ENCODE data around the gene VTI1A. TPM values are rescaled to one million over a fixed set of nuclear protein-coding genes. Genes with fewer than 3 reads are reported as not detected.

VTI1A gene
- total and polyA plus RNA-seq, 4 donors = 5.5 to 26.9 (median 13.1) TPM

DNA sequence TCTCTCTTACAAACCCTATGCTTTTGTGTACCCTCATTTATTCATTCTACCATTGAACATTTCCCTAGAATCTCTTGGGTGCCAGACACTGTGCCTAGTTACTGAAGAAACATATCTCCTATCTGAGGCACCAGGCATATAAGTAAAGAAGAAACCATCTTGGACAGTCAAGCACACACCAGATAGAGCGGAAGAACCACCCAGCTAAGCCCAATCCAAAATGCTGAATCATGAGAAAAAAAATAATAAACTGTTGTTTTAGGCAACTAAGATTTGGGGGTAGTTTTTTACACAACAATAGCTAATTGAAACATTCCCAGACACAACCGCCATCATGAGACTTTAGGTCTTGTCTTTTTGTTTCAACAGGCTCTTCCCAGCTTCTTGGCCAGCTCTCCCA lies 400.8 kb downstream of the VTI1A start:
- Histone ChIP-seq H3K36me3 (ENCODE audit: control insufficient read depth in 4 of 4, insufficient read depth in 3 of 4, low read depth in 1 of 4, low read length in 3 of 4) (no peaks in the 10 kb centered on the region), H3K27me3 (ENCODE audit: control insufficient read depth in 4 of 4, insufficient read depth in 4 of 4, low read length in 3 of 4) (no peaks in the 10 kb centered on the region), H3K4me1 (ENCODE audit: control insufficient read depth in 4 of 4, insufficient read depth in 4 of 4, low read length in 3 of 4) (peaks cover 5 to 33% (median 29%) of the 10 kb centered on the region in 4 donors), H3K27ac (ENCODE audit: low read depth in 1 of 2, low read length in 2 of 2) (no peak overlapping the region), H3K9ac (ENCODE audit: low read depth in 1 of 2, low read length in 2 of 2) (no peak overlapping the region), H3K9me3 (ENCODE audit: control insufficient read depth in 4 of 4, low read length in 3 of 4) (no peaks in the 10 kb centered on the region), H3K4me3 (ENCODE audit: low read depth in 1 of 3, low read length in 3 of 3) (no peak overlapping the region)
- TF ChIP-seq SP1 (IDR thresholded peaks at IDR 0.05) (no peak), JUND (IDR thresholded peaks at IDR 0.05) (no peak), HNF4A (conservative IDR thresholded peaks at IDR 0.05) (no peak), RXRA (IDR thresholded peaks at IDR 0.05) (no peak), FOXA1 (IDR thresholded peaks at IDR 0.05) (no peak), FOXA2 (IDR thresholded peaks at IDR 0.05) (no peak)
- TF ChIP-seq, protein P1, sequence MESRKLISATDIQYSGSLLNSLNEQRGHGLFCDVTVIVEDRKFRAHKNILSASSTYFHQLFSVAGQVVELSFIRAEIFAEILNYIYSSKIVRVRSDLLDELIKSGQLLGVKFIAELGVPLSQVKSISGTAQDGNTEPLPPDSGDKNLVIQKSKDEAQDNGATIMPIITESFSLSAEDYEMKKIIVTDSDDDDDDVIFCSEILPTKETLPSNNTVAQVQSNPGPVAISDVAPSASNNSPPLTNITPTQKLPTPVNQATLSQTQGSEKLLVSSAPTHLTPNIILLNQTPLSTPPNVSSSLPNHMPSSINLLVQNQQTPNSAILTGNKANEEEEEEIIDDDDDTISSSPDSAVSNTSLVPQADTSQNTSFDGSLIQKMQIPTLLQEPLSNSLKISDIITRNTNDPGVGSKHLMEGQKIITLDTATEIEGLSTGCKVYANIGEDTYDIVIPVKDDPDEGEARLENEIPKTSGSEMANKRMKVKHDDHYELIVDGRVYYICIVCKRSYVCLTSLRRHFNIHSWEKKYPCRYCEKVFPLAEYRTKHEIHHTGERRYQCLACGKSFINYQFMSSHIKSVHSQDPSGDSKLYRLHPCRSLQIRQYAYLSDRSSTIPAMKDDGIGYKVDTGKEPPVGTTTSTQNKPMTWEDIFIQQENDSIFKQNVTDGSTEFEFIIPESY (IDR thresholded peaks at IDR 0.05) = no peak
- TF ChIP-seq, protein P2, sequence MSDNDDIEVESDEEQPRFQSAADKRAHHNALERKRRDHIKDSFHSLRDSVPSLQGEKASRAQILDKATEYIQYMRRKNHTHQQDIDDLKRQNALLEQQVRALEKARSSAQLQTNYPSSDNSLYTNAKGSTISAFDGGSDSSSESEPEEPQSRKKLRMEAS (IDR thresholded peaks at IDR 0.05) = no peak
- no peak for DNase-seq (ENCODE audit: low spot score)
- 99% methylated on average over 2 of the region's 2 CpGs for whole genome bisulfite sequencing

DNA sequence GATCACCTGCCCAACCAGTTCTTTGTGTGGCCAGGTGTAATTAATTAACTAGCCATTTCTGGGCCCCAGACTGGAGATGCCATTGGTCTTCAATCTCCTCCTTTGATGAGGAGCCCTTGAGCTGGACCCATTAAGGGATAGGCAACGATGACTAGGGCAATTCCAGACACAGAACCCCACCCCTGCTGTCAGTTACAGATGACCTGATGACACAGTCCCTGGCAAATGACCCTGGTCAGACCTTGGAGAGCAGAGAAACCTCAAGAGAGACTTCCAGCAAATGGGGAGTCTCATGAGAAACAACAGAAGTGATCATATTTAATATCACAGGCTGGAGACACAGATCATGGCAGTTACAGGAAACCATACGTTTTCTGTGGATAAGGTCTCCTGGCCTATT lies 401.2 kb downstream of the VTI1A start:
- no peak for DNase-seq (ENCODE audit: low spot score)
- Histone ChIP-seq H3K4me3 (ENCODE audit: low read depth in 1 of 3, low read length in 3 of 3) (no peak overlapping the region), H3K27me3 (ENCODE audit: control insufficient read depth in 4 of 4, insufficient read depth in 4 of 4, low read length in 3 of 4) (no peaks in the 10 kb centered on the region), H3K9me3 (ENCODE audit: control insufficient read depth in 4 of 4, low read length in 3 of 4) (no peaks in the 10 kb centered on the region), H3K27ac (ENCODE audit: low read depth in 1 of 2, low read length in 2 of 2) (no peak overlapping the region), H3K9ac (ENCODE audit: low read depth in 1 of 2, low read length in 2 of 2) (no peak overlapping the region), H3K4me1 (ENCODE audit: control insufficient read depth in 4 of 4, insufficient read depth in 4 of 4, low read length in 3 of 4) (peaks cover 5 to 32% (median 25%) of the 10 kb centered on the region in 4 donors), H3K36me3 (ENCODE audit: control insufficient read depth in 4 of 4, insufficient read depth in 3 of 4, low read depth in 1 of 4, low read length in 3 of 4) (no peaks in the 10 kb centered on the region)
- TF ChIP-seq HNF4A (conservative IDR thresholded peaks at IDR 0.05) = no peak
- TF ChIP-seq, protein P3, sequence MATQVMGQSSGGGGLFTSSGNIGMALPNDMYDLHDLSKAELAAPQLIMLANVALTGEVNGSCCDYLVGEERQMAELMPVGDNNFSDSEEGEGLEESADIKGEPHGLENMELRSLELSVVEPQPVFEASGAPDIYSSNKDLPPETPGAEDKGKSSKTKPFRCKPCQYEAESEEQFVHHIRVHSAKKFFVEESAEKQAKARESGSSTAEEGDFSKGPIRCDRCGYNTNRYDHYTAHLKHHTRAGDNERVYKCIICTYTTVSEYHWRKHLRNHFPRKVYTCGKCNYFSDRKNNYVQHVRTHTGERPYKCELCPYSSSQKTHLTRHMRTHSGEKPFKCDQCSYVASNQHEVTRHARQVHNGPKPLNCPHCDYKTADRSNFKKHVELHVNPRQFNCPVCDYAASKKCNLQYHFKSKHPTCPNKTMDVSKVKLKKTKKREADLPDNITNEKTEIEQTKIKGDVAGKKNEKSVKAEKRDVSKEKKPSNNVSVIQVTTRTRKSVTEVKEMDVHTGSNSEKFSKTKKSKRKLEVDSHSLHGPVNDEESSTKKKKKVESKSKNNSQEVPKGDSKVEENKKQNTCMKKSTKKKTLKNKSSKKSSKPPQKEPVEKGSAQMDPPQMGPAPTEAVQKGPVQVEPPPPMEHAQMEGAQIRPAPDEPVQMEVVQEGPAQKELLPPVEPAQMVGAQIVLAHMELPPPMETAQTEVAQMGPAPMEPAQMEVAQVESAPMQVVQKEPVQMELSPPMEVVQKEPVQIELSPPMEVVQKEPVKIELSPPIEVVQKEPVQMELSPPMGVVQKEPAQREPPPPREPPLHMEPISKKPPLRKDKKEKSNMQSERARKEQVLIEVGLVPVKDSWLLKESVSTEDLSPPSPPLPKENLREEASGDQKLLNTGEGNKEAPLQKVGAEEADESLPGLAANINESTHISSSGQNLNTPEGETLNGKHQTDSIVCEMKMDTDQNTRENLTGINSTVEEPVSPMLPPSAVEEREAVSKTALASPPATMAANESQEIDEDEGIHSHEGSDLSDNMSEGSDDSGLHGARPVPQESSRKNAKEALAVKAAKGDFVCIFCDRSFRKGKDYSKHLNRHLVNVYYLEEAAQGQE (IDR thresholded peaks at IDR 0.05) = no peak
- no peak for TF ChIP-seq TAF1 (conservative IDR thresholded peaks at IDR 0.05)
- no peak for TF ChIP-seq FOXA1 (IDR thresholded peaks at IDR 0.05)
- no peak for TF ChIP-seq NR2F2 (IDR thresholded peaks at IDR 0.05)
- no peak for TF ChIP-seq FOXA2 (IDR thresholded peaks at IDR 0.05)
- 77% methylated on average over 2 of the region's 2 CpGs for WGBS

DNA sequence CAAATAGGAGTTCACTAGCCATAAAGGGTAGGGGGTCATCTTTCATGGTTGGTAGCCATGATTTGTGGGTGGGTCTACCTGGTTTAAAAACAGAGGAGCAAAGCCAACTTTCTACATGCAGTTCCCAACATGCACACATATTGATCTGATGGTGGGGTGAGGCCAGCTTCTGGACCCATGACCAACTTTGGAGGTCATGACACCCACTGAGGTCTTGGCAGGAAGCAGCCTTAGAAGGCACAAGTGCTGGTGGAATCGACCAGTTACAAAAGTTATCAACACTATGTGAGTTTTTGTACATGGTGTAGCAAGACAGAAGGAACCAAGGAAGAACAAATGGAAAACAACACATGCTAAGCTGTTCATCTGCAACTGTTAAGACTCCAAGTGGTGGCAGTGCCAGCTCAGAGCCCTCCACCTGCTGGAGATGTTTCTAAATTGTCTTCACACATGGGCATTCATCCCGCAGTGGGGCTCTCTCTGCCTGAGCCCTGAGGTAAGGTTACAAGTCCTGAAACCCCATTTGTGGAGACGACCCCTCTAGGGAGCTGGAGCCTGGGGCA lies 401.9 kb downstream of the VTI1A start:
- H3K4me1 ChIP-seq (ENCODE audit: control insufficient read depth in 4 of 4, insufficient read depth in 4 of 4, low read length in 3 of 4) = peaks cover 2 to 28% (median 19%) of the 10 kb centered on the region in 4 donors
- H3K9me3 ChIP-seq (ENCODE audit: control insufficient read depth in 4 of 4, low read length in 3 of 4) = no peaks in the 10 kb centered on the region
- no peak overlapping the region for H3K9ac ChIP-seq (ENCODE audit: low read depth in 1 of 2, low read length in 2 of 2)
- WGBS = 73% methylated on average over 3 of the region's 3 CpGs
- TF ChIP-seq HNF4A (conservative IDR thresholded peaks at IDR 0.05) (peak in 1 of 2 donors; percentile 22), GABPA (IDR thresholded peaks at IDR 0.05 in 1 of 2, conservative IDR thresholded peaks at IDR 0.05 in 1 of 2) (no peak), HNF4G (IDR thresholded peaks at IDR 0.05) (no peak), RAD21 (IDR thresholded peaks at IDR 0.05) (peak in 1 of 2 donors; percentile 32), SP1 (IDR thresholded peaks at IDR 0.05) (no peak), JUND (IDR thresholded peaks at IDR 0.05) (no peak), RXRA (IDR thresholded peaks at IDR 0.05) (peak; percentile 19 to 22), EGR1 (IDR thresholded peaks at IDR 0.05; ENCODE audit: low read depth in 2 of 2) (no peak), YY1 (IDR thresholded peaks at IDR 0.05) (no peak)
- TF ChIP-seq, protein P3 (IDR thresholded peaks at IDR 0.05) = no peak
- no peak overlapping the region for H3K27ac ChIP-seq (ENCODE audit: low read depth in 1 of 2, low read length in 2 of 2)
- no peak for DNase-seq (ENCODE audit: low spot score)
- H3K36me3 ChIP-seq (ENCODE audit: control insufficient read depth in 4 of 4, insufficient read depth in 3 of 4, low read depth in 1 of 4, low read length in 3 of 4) = no peaks in the 10 kb centered on the region
- no peaks in the 10 kb centered on the region for H3K27me3 ChIP-seq (ENCODE audit: control insufficient read depth in 4 of 4, insufficient read depth in 4 of 4, low read length in 3 of 4)
- H3K4me3 ChIP-seq (ENCODE audit: low read depth in 1 of 3, low read length in 3 of 3) = no peak overlapping the region

Data from liver (tissue), 9 donors.